Stimulated activated CD8-positive, alpha-beta memory T cell treated with anti-CD3 and anti-CD28 coated beads, Interleukin-15, amount 100 ng/mL, for 48 hours (primary cell): Measurements from ENCODE around the gene NOS3.
A peak's percentile ranks its signal among the peaks of the same experiment; 100 is the strongest.
"Not testable (repeated sequence)": the region's sequence is repeated elsewhere in the genome, so short reads cannot be mapped to it uniquely, and the experiment has no call there.

ENCODE experiments used
- DNase-seq, 2 donors: peaks; one replicate each; pipeline ENCODE4 v3.0.0-alpha.2; 2020; ENCODE audit warnings: low read depth in 2 of 2

Gene NOS3

DNA sequence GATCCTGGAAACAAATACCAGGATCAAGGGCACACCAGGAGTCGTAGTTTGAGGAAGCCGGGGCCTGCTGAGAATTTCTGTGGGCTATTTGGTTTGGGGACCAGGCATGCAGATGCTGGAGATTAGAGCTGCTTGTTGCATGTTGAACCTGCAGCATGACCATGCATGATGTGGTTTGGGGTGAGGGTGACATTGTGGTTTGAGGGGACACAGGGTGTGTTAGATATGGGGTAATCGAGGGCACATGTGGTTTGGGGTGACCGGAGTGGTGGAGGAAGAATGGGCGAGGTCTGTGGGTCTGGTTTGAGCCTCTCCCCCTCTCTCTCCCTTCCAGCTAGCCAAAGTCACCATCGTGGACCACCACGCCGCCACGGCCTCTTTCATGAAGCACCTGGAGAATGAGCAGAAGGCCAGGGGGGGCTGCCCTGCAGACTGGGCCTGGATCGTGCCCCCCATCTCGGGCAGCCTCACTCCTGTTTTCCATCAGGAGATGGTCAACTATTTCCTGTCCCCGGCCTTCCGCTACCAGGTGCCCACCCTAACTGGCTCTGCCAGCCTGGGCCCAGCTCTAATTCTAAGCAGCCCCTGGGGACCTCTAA, 10.2 kb downstream of the NOS3 start:
- DNase-seq: no peak

DNA sequence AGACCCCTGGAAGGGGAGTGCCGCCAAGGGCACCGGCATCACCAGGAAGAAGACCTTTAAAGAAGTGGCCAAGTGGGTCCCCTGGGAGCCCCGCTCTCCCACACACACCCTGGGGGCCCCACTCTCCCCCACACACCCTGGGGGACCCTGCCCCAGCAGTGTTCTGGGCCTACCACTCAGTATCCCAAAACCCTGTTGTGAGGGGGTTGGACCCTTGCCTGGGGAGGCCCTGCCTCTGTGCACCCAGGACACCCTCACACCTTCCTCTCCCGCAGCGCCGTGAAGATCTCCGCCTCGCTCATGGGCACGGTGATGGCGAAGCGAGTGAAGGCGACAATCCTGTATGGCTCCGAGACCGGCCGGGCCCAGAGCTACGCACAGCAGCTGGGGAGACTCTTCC, 10.7 kb downstream of the NOS3 start:
- DNase-seq: no peak

DNA sequence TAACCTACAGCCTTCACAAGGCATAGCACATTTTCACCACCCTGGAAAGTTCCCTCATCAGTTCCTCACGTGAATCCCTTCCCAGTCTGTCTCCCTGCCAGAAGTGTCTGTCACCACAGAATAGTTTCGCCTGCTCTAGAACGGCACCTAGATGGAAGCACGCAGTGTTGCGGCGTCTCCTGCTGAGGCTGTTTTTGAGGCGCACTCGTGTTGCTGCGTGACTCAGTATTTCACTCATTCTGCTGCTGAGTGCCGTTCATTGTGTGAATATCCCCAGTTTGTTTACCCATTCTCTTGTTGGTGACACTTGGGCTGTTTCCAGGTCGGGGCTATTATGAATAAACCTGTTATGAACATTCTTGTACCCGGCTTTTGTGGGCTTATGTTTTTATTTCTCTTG, 12.8 kb downstream of the NOS3 start:
- no peak for DNase-seq

DNA sequence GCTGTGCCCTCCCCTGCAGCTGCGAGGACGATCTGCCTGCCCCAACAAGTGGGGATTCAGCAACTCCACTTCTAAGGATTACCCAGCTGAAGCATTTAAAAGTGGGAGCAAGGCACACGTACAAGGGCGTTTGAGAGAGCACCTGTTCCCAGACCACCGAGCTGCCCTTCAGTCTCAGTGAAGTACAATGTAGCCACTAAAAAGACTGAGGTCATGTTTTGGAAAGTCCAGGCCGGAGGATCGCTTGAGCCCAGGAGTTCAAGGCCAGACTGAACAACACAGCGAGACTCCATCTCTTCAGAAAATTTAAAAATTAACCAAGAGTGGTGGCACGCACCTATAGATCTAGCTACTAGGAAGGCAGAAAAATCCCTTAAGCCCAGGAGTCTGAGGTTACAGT, 14.7 kb downstream of the NOS3 start:
- DNase-seq: no peak

DNA sequence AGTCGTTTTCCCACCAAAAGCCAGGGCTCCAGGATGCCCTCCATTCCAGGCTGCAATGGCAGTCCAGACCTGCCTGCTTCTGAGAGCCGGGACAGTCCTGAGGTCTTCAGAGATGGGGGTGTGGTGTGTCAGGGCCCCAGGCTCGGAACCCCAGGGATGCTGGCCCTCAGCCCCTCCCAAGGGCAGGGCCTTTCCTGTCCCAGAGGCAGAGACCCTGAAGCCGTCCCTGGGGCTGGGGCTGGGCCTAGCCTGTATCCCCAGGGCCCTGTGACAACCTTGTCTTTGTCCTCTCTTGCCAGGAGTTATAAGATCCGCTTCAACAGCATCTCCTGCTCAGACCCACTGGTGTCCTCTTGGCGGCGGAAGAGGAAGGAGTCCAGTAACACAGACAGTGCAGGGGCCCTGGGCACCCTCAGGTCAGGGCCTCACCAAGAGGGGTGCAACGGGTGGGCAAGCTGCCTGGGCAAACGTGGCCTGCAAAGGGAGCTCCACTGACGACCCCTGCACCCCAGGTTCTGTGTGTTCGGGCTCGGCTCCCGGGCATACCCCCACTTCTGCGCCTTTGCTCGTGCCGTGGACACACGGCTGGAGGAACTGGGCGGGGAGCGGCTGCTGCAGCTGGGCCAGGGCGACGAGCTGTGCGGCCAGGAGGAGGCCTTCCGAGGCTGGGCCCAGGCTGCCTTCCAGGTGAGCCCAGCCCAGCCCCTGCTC, 15.9 kb downstream of the NOS3 start:
- no peak for DNase-seq

DNA sequence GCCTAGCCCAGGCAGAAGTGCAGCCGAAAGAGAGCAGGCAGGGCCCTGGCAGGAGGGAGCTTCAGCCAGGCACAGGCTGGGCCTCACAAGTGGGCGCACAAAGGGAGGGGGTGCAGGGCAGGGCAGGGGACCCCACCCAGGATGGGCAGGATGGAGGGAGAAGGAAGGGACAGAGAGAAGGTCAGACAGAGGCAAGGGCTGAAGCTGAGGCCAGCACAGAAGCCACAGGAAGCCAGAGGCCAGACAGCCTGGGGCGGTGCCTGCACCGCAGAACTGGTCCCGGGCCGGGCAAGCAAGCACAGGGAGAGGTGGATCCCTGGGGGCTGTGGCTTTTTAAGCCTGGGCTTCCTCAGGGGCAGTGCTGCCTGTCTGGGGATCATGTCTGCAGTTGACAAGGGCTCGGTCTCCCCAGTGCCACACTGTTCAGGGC, 16.7 kb downstream of the NOS3 start:
- no peak for DNase-seq

DNA sequence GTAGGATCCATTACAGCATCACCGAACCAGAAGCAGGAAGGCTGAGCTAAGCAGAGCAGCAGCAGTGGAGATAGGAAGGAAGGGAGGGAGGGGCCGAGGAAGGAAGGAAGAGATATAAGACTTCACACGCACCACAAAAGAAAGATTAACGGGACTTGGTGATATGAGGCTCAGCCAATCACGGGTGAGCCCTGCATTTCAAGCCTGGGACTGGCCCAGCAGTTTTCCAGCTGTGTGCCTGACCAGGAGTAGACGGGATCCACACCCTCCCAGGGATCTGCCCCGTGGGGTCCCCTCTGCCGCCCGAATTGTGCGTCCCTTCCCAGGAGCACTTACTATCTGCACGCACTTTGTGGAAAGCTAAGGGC, 17.3 kb downstream of the NOS3 start:
- DNase-seq: no peak

DNA sequence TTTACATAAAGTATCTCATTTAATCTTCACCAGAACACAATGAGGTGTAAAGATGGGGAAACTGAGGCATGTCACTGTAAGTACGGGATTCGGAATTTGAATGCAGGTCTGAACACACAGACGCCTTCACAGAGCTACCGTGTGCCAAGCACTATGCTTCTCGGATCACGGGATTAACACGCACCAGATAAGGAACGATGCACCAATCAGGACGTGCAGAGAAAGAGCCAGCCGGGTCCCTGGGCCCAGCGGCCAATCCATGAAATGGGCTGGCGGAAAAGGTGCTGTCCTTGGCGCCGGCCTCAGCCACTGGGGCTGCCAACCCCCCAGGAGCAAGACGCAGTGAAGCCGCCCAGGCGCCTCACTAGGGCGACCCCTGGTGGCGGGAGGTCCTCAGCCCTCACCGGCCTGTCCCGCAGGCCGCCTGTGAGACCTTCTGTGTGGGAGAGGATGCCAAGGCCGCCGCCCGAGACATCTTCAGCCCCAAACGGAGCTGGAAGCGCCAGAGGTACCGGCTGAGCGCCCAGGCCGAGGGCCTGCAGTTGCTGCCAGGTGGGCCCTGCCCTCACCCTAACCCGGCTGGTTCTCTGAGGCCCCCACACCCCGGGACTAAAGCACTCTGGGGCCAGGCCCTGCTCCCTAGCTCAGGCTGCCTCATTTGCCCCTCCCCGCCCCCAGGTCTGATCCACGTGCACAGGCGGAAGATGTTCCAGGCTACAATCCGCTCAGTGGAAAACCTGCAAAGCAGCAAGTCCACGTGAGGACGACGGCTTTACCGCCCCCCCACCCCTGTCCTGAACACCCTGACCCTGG, 17.9 kb downstream of the NOS3 start:
- peak; percentile 76 to 79 for DNase-seq

DNA sequence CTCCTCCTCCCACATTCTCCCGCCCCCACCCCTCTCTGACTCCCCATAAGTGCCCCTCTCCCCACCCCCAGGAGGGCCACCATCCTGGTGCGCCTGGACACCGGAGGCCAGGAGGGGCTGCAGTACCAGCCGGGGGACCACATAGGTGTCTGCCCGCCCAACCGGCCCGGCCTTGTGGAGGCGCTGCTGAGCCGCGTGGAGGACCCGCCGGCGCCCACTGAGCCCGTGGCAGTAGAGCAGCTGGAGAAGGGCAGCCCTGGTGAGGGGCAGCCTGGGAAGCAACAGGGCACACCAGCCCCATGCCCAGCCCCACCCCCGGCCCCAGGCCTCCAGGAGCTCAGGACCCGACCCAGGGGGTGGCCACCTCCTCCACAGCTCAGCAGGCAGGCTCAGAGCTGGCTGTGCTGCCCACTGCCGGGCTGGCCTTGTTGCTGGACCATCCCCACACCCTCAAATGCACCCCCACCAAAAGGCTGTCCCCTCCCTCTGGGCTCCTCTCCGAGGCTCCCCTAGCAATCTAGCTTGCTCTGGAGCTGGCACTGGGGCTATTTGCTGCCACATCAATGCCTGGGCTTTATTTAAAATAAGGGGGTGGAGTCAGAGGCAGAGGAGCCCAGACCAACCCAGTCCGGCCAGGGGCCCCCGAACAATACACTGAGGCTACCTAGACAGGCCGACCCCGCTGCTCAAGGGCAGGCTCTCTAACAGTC, 18.7 kb downstream of the NOS3 start:
- no peak for DNase-seq

DNA sequence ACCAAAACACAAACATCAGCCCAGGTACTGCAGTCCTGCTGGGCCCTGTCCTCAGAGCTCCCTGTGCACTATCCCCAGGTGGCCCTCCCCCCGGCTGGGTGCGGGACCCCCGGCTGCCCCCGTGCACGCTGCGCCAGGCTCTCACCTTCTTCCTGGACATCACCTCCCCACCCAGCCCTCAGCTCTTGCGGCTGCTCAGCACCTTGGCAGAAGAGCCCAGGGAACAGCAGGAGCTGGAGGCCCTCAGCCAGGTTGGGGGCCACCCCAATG, 19.2 kb downstream of the NOS3 start:
- no peak for DNase-seq

DNA sequence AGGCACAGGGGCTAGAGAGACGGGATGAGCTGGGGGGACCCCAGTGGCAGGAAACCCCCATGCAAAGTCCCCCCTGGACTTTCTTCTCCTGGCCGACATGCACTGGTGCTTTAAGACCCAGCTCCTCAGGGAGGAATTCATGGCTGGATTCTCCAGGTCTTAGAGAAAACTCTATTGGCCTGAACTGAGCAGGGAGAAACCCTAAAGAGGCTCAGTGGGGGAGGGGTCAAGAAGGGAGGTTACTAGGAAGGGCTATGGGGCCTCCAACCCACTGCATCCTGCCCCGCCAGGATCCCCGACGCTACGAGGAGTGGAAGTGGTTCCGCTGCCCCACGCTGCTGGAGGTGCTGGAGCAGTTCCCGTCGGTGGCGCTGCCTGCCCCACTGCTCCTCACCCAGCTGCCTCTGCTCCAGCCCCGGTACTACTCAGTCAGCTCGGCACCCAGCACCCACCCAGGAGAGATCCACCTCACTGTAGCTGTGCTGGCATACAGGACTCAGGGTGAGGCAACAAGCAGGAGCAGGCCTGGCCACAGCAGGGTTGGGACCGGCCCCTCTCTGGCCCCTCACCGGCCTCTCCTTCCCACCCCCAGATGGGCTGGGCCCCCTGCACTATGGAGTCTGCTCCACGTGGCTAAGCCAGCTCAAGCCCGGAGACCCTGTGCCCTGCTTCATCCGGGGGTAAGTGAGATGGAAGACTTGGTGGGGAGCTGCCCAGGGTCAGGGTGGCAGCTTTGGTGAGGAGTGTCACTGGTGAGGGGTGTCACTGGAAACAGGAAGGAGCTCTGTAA, 19.7 kb downstream of the NOS3 start:
- DNase-seq: no peak

DNA sequence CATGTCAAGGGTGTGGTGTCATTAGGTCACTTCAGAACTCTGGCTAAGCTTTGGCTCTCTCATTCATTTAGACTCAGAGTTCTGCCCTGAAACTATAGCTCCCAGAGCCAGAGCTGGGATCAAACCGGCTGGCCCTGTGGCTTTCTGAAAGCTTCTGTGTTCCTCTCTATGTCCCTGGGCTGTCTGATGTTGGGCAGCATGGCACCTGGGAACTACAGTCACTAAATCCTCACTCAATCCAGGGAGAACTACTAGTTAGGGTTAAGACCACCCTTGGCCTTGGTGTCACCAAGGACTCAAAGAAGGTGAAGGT, 20.2 kb downstream of the NOS3 start:
- DNase-seq: no peak

DNA sequence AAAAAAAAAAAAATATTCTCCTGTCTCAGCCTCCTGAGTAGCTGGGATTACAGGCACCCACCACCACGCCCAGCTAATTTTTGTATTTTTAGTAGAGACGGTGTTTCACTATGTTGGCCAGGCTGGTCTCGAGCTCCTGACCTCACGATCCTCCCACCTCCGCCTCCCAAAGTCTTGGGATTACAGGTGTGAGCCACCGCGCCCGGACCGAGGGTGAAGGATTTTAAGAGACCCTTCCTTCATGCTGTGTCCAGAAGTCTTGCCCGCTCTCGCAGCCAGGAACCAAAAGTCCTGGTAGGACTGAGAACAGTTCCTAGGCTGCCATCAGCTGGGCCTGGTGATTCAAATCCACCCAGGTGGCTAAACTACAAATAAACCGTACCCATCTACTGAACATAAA, 20.8 kb downstream of the NOS3 start:
- DNase-seq: not testable (repeated sequence)

DNA sequence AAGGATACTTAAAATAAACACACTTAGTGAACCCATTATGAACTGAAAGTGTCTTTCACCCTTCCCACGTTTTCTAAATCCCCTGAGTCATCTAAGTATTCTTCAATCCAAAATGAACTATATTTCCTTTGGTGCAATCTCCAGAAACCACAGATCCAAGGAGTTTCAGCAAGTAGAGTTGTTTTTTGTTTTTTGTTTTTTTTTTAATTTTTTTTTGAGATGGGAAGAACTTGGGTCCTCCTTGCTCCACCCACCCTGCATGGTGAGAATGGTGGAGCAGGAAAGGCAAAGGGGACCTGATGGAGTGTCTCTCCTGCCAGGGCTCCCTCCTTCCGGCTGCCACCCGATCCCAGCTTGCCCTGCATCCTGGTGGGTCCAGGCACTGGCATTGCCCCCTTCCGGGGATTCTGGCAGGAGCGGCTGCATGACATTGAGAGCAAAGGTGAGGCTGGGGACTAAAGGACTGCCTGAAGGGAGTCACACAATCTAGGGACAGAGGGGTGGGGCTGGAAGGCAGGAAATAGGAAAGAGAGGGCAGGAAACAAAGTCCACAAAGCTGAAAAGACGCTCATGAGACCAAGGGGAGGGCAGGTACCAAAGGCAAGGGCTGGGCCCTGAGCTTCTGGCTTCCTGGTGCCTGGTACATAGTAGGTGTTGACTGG, 21.3 kb downstream of the NOS3 start:
- DNase-seq: no peak

DNA sequence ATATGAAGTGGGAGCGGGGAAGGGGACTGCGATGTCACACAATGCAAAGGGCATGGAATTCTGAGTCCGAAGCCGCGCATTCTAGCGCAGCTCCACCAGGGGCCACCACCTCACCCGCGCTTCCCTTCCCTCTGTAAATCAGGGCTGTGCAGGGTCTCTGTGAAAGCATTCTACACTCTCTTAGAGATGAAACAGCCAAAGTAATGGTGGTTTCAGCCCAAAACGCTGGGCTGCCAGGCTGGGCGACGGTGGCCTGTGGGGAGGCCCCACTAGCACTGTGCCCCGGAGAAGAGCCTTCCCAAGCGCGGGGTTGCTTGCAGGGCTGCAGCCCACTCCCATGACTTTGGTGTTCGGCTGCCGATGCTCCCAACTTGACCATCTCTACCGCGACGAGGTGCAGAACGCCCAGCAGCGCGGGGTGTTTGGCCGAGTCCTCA, 22.1 kb downstream of the NOS3 start:
- DNase-seq: no peak

DNA sequence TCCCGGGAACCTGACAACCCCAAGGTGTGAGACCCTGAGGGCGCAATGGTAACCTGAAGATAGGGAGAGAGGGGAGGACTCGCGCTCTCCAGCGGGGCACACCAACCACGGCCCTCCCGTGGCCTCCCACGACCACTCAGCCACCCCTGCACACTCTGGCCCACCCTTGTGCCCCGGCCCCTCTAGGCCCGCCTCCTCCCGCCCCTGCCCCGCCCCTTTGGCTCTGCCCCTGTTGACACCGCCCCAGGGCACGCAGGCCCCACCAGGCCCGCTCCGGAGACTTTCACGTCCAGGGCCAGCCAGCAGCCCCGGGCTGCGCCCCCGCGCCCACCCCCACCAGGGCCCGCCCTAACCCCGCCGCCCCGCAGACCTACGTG, 22.5 kb downstream of the NOS3 start:
- DNase-seq: no peak

DNA sequence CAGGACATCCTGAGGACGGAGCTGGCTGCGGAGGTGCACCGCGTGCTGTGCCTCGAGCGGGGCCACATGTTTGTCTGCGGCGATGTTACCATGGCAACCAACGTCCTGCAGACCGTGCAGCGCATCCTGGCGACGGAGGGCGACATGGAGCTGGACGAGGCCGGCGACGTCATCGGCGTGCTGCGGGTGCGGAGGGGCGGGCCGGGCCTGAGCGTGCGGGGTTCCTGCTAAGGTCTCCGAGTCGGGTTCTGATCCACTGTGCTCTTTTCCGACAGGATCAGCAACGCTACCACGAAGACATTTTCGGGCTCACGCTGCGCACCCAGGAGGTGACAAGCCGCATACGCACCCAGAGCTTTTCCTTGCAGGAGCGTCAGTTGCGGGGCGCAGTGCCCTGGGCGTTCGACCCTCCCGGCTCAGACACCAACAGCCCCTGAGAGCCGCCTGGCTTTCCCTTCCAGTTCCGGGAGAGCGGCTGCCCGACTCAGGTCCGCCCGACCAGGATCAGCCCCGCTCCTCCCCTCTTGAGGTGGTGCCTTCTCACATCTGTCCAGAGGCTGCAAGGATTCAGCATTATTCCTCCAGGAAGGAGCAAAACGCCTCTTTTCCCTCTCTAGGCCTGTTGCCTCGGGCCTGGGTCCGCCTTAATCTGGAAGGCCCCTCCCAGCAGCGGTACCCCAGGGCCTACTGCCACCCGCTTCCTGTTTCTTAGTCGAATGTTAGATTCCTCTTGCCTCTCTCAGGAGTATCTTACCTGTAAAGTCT, 23.1 kb downstream of the NOS3 start:
- DNase-seq: peak; percentile 75 to 84

DNA sequence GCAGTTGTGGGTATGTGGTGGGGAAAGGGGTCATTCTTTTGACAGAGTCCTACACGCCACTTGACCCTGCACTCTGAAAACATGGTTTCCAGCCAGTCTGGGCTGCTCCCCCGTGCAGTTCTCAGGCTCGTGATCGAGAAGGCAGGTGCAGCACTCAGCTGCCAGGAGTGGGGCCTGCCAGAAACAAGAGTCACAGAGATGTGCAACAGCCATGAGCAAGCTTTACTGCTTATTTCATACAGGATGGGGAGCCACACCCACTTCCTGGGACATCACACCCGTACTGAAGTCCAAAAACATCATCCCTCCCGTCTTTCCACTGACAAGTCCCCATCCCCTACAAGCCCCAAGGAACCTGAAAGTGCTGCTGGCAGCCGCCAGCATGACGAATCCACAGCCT, 24.1 kb downstream of the NOS3 start:
- no peak for DNase-seq

DNA sequence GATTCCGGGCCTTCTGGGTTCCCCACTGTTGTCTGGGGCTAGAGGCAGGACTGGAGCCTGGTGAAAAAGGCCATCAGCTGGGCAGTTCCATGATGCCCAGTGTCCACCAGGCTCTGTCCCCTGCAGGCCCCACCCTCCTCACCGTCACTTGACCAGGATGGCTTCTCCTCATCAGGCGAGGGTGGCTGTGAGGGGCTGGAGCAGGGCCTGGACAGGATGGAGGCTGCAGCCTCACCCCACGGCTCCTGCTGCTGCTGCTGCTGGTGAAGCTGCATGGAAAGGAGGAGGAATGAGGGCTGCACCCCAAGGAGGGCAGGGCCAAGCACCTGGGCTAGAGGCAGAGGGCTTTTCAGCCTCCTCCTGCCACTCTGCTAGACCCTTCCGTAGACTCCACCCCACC, 25.1 kb downstream of the NOS3 start:
- DNase-seq: no peak

DNA sequence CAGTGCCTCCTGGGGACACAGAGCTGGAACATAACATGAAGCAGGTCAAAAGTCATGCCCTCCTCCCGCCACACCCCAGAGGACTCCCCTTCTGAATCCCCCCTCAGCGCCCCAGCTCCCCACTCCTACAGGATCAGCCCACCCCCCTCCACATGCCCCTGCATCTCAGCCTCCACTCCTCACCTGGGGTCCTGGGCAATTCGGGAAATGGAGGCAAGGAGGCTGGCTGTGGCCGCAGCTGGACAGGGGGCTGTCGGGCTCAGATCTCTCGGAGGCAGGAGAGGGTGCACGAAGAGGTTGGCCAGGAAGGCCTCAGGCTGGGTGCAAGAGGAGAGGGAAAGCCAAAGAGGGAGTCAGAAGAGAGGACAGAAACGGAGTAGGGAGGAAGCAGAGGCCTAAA, 25.7 kb downstream of the NOS3 start:
- DNase-seq: no peak

DNA sequence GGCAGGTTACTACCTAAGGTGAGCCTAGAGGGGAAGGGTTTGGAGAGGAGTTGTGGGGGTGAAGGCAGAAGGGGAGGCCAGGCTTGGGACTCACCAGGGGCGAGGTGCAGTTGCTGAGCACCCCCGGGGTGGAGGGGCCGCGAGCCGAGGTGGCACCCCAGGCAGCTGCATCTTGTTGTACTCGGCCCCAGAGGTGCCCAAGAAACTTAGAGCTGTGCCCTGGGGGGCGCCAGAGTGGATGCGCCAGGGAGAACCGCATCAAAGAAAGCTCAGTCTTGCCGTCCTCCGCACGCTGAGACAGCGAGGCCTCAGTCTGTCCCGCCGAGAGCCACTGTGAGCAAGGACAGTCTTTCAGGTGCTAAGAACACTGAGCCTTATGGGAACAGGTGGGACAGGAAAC, 26.1 kb downstream of the NOS3 start:
- DNase-seq: no peak
